ENCODE results near the gene PDE6D.

- TF ChIP-seq CTCF (IDR thresholded peaks at IDR 0.05; ENCODE audit: borderline replicate concordance, extremely low read depth, low read length, poor library complexity, severe bottlenecking) (peak; percentile 62), EZH2 (IDR thresholded peaks at IDR 0.05; ENCODE audit: borderline replicate concordance, low read depth, low read length, severe bottlenecking) (no peak)
These were observed 93.8 kb downstream of the PDE6D start for GRCh38 chr2:231687133-231687852.
